ENCODE measurements around the gene PXT1.
A peak's percentile ranks its signal among the peaks of the same experiment; 100 is the strongest.

Gene PXT1

GRCh38 chr6:36360241-36361054 is 82.2 kb downstream of the PXT1 start:
- no peak overlapping the region for H3K4me3 Mint-ChIP-seq

GRCh38 chr6:36358226-36358915 is 84.3 kb downstream of the PXT1 start:
- Mint-ChIP-seq H3K4me3 (no peak overlapping the region), H3K36me3 (ENCODE audit: low read depth) (no peaks in the 10 kb centered on the region), H3K27ac (no peak overlapping the region), H3K9me3 (no peaks in the 10 kb centered on the region), H3K27me3 (peaks cover 7% of the 10 kb centered on the region), H3K4me1 (ENCODE audit: low read depth) (peaks cover 18% of the 10 kb centered on the region)
- DNase-seq, result no peak

More at GRCh38 chr6:36360241-36361054, 82.2 kb downstream of the PXT1 start:
- Mint-ChIP-seq H3K4me1 (ENCODE audit: low read depth) (peaks cover 13% of the 10 kb centered on the region), H3K36me3 (ENCODE audit: low read depth) (no peaks in the 10 kb centered on the region), H3K9me3 (no peaks in the 10 kb centered on the region), H3K27ac (no peak overlapping the region), H3K27me3 (peaks cover 5% of the 10 kb centered on the region)
- peak; percentile 74 for DNase-seq

GRCh38 chr6:36357872-36358225 is 84.8 kb downstream of the PXT1 start:
- Mint-ChIP-seq H3K27me3 (peaks cover 7% of the 10 kb centered on the region), H3K27ac (no peak overlapping the region), H3K36me3 (ENCODE audit: low read depth) (no peaks in the 10 kb centered on the region), H3K9me3 (peaks cover 1% of the 10 kb centered on the region), H3K4me3 (no peak overlapping the region), H3K4me1 (ENCODE audit: low read depth) (peaks cover 18% of the 10 kb centered on the region)
- DNase-seq, result no peak

- H3K27ac Mint-ChIP-seq, result peak overlapping the region; percentile 47
These were observed 86.8 kb downstream of the PXT1 start for GRCh38 chr6:36355819-36356218.

GRCh38 chr6:36353411-36353915 is 89.2 kb downstream of the PXT1 start:
- H3K9me3 Mint-ChIP-seq, result peaks cover 4% of the 10 kb centered on the region
- no peak overlapping the region for H3K27ac Mint-ChIP-seq
- DNase-seq, result no peak
- peaks cover 18% of the 10 kb centered on the region for H3K4me1 Mint-ChIP-seq (ENCODE audit: low read depth)
- H3K27me3 Mint-ChIP-seq, result peaks cover 7% of the 10 kb centered on the region
- H3K36me3 Mint-ChIP-seq (ENCODE audit: low read depth), result no peaks in the 10 kb centered on the region
- H3K4me3 Mint-ChIP-seq, result no peak overlapping the region

More at GRCh38 chr6:36355819-36356218, 86.8 kb downstream of the PXT1 start:
- H3K36me3 Mint-ChIP-seq (ENCODE audit: low read depth), result no peaks in the 10 kb centered on the region
- peaks cover 18% of the 10 kb centered on the region for H3K4me1 Mint-ChIP-seq (ENCODE audit: low read depth)
- H3K4me3 Mint-ChIP-seq, result no peak overlapping the region
- DNase-seq, result no peak
- H3K9me3 Mint-ChIP-seq, result peaks cover 4% of the 10 kb centered on the region
- H3K27me3 Mint-ChIP-seq, result peaks cover 7% of the 10 kb centered on the region

GRCh38 chr6:36352477-36353157 is 90.0 kb downstream of the PXT1 start:
- no peak overlapping the region for H3K27ac Mint-ChIP-seq
- no peaks in the 10 kb centered on the region for H3K36me3 Mint-ChIP-seq (ENCODE audit: low read depth)

GRCh38 chr6:36350681-36351571 is 91.7 kb downstream of the PXT1 start:
- Mint-ChIP-seq H3K27ac (no peak overlapping the region), H3K36me3 (ENCODE audit: low read depth) (no peaks in the 10 kb centered on the region), H3K4me3 (no peak overlapping the region), H3K27me3 (peaks cover 2% of the 10 kb centered on the region), H3K9me3 (peaks cover 4% of the 10 kb centered on the region), H3K4me1 (ENCODE audit: low read depth) (peaks cover 9% of the 10 kb centered on the region)
- no peak for DNase-seq

More at GRCh38 chr6:36352477-36353157, 90.0 kb downstream of the PXT1 start:
- Mint-ChIP-seq H3K4me1 (ENCODE audit: low read depth) (peaks cover 13% of the 10 kb centered on the region), H3K4me3 (no peak overlapping the region), H3K9me3 (peaks cover 4% of the 10 kb centered on the region), H3K27me3 (peaks cover 5% of the 10 kb centered on the region)
- DNase-seq, result no peak

- peaks cover 2% of the 10 kb centered on the region for H3K27me3 Mint-ChIP-seq
- DNase-seq, result no peak
- H3K36me3 Mint-ChIP-seq (ENCODE audit: low read depth), result no peaks in the 10 kb centered on the region
- H3K4me1 Mint-ChIP-seq (ENCODE audit: low read depth), result peaks cover 4% of the 10 kb centered on the region
- peaks cover 4% of the 10 kb centered on the region for H3K9me3 Mint-ChIP-seq
- no peak overlapping the region for H3K4me3 Mint-ChIP-seq
- no peak overlapping the region for H3K27ac Mint-ChIP-seq
These were observed 92.6 kb downstream of the PXT1 start for GRCh38 chr6:36350082-36350481.

GRCh38 chr6:36349240-36349639 is 93.4 kb downstream of the PXT1 start:
- Mint-ChIP-seq H3K4me1 (ENCODE audit: low read depth) (peaks cover 4% of the 10 kb centered on the region), H3K27ac (no peak overlapping the region), H3K9me3 (peaks cover 4% of the 10 kb centered on the region), H3K4me3 (no peak overlapping the region), H3K27me3 (no peaks in the 10 kb centered on the region), H3K36me3 (ENCODE audit: low read depth) (no peaks in the 10 kb centered on the region)
- no peak for DNase-seq

GRCh38 chr6:36347621-36348020 is 95.0 kb downstream of the PXT1 start:
- no peaks in the 10 kb centered on the region for H3K9me3 Mint-ChIP-seq
- no peak overlapping the region for H3K4me3 Mint-ChIP-seq
- no peaks in the 10 kb centered on the region for H3K27me3 Mint-ChIP-seq
- DNase-seq, result no peak
- H3K27ac Mint-ChIP-seq, result no peak overlapping the region
- H3K36me3 Mint-ChIP-seq (ENCODE audit: low read depth), result no peaks in the 10 kb centered on the region
- no peaks in the 10 kb centered on the region for H3K4me1 Mint-ChIP-seq (ENCODE audit: low read depth)

GRCh38 chr6:36346486-36347273 is 96.0 kb downstream of the PXT1 start:
- H3K4me3 Mint-ChIP-seq, result no peak overlapping the region

GRCh38 chr6:36345681-36346466 is 96.8 kb downstream of the PXT1 start:
- peaks cover 1% of the 10 kb centered on the region for H3K27me3 Mint-ChIP-seq
- no peak overlapping the region for H3K4me3 Mint-ChIP-seq
- peaks cover under 1% of the 10 kb centered on the region for H3K4me1 Mint-ChIP-seq (ENCODE audit: low read depth)
- no peak overlapping the region for H3K27ac Mint-ChIP-seq
- no peak for DNase-seq
- no peaks in the 10 kb centered on the region for H3K9me3 Mint-ChIP-seq
- H3K36me3 Mint-ChIP-seq (ENCODE audit: low read depth), result no peaks in the 10 kb centered on the region

More at GRCh38 chr6:36346486-36347273, 96.0 kb downstream of the PXT1 start:
- no peak for DNase-seq
- Mint-ChIP-seq H3K27ac (no peak overlapping the region), H3K4me1 (ENCODE audit: low read depth) (no peaks in the 10 kb centered on the region), H3K27me3 (no peaks in the 10 kb centered on the region), H3K36me3 (ENCODE audit: low read depth) (no peaks in the 10 kb centered on the region), H3K9me3 (no peaks in the 10 kb centered on the region)
